HepG2 (cell line): Measurements from ENCODE around the gene BLMH. TPM values are rescaled to one million over a fixed set of nuclear protein-coding genes. Genes with fewer than 3 reads are reported as not detected.

Experiments used
- DNMT3B ChIP-seq: conservative IDR thresholded peaks from 2 replicates; pipeline ENCODE4 v1.6.1; 2016; ENCODE audit warnings: missing biosample characterization, control low read depth
- JUNB ChIP-seq: sonication (generic); formaldehyde crosslinking; IDR thresholded peaks from 2 replicates; pipeline ENCODE4 v1.8.0; 2022; ENCODE audit warnings: missing genetic modification reagents, mild to moderate bottlenecking, borderline replicate concordance
- POLR2G ChIP-seq: fragments of 200-400 bp; formaldehyde crosslinking; IDR thresholded peaks from 2 replicates; pipeline ENCODE4 v1.6.1; 2018; ENCODE audit warnings: mild to moderate bottlenecking, low read depth, low read length, moderate library complexity
- RARA ChIP-seq: IDR thresholded peaks from 2 replicates; pipeline ENCODE4 v1.6.1; 2016; ENCODE audit warnings: missing genetic modification reagents, missing compliant biosample characterization
- TAF1 ChIP-seq: sonication (generic); formaldehyde crosslinking; IDR thresholded peaks from 2 replicates; pipeline ENCODE4 v1.4.0; 2020; ENCODE audit warnings: missing genetic modification reagents
- ZFY ChIP-seq: sonication (generic); formaldehyde crosslinking; IDR thresholded peaks from 2 replicates; pipeline ENCODE4 v1.4.0; 2020; ENCODE audit warnings: missing genetic modification reagents
- ZMYM3 ChIP-seq: sonication (generic); formaldehyde crosslinking; IDR thresholded peaks from 2 replicates; pipeline ENCODE4 v1.5.1; 2020; ENCODE audit warnings: mild to moderate bottlenecking, missing genetic modification reagents
- ZNF138 ChIP-seq: sonication (generic); formaldehyde crosslinking; IDR thresholded peaks from 2 replicates; pipeline ENCODE4 v1.5.0; 2020; ENCODE audit warnings: mild to moderate bottlenecking, low read depth, missing genetic modification reagents
- ZNF235 ChIP-seq: sonication (generic); formaldehyde crosslinking; IDR thresholded peaks from 2 replicates; pipeline ENCODE4 v1.8.1; 2023; ENCODE audit warnings: mild to moderate bottlenecking, missing genetic modification reagents, borderline replicate concordance
- ZNF501 ChIP-seq: sonication (generic); formaldehyde crosslinking; IDR thresholded peaks from 2 replicates; pipeline ENCODE4 v1.5.1; 2020; ENCODE audit warnings: mild to moderate bottlenecking, moderate library complexity, missing genetic modification reagents
- ZNF7 ChIP-seq: IDR thresholded peaks from 2 replicates; pipeline ENCODE4 v1.6.1; 2016; ENCODE audit warnings: missing biosample characterization, missing genetic modification reagents
- polyA plus RNA-seq, 8 experiments: library from polyadenylated mRNA; depleted of rRNA in 3 of 8; stranded (reverse) in 7 of 8; unstranded in 1 of 8; fragments of >200 nt; fragmentation: Illumina TruSeq in 4 of 8; extraction: Trizol in 4 of 8; gene quantifications; 2 replicates each; pipeline versions ENCODE4 v1.2.1 to v1.2.3, GENCODE V29; 2011 to 2016; ENCODE audit warnings: low read depth in 4 of 8, missing spikeins in 1 of 8, mixed read lengths in 1 of 8; ENCODE audit not compliant: insufficient read depth in 1 of 8
- total RNA-seq, 5 experiments: library from RNA; depleted of rRNA; stranded (reverse); fragments of >200 nt; fragmentation: Illumina TruSeq; extraction: Trizol; gene quantifications; 2 replicates each; pipeline ENCODE4 v1.2.3, GENCODE V29; 2016; ENCODE audit warnings: low read depth in 1 of 5
- TF ChIP-seq, protein P1 (sequence below): sonication (generic); formaldehyde crosslinking; IDR thresholded peaks from 2 replicates; pipeline ENCODE4; 2020; ENCODE audit warnings: missing genetic modification reagents, mild to moderate bottlenecking, borderline replicate concordance
- TF ChIP-seq, protein P2 (sequence below): sonication (generic); formaldehyde crosslinking; IDR thresholded peaks from 2 replicates; pipeline ENCODE4 v1.4.0; 2020; ENCODE audit warnings: mild to moderate bottlenecking, missing genetic modification reagents
- TF ChIP-seq, protein P3 (sequence below): sonication (generic); formaldehyde crosslinking; IDR thresholded peaks from 2 replicates; pipeline ENCODE4 v1.4.0; 2020; ENCODE audit warnings: missing genetic modification reagents
- TF ChIP-seq, protein P4 (sequence below), 2 experiments: sonication (generic) in 1 of 2; formaldehyde crosslinking in 1 of 2; IDR thresholded peaks; 2 replicates each; pipeline versions ENCODE4 v1.4.0 to v1.6.1; 2018 to 2020; ENCODE audit warnings: missing genetic modification reagents in 2 of 2, borderline replicate concordance in 1 of 2, low read depth in 1 of 2, mild to moderate bottlenecking in 1 of 2, missing biosample characterization in 1 of 2

The BLMH gene
- total and polyA plus RNA-seq, 2 of the 13 experiments (the other 11 are each of a cell fraction or from before 2014, with no cell fraction given) = 12.1 to 41.0 TPM

DNA sequence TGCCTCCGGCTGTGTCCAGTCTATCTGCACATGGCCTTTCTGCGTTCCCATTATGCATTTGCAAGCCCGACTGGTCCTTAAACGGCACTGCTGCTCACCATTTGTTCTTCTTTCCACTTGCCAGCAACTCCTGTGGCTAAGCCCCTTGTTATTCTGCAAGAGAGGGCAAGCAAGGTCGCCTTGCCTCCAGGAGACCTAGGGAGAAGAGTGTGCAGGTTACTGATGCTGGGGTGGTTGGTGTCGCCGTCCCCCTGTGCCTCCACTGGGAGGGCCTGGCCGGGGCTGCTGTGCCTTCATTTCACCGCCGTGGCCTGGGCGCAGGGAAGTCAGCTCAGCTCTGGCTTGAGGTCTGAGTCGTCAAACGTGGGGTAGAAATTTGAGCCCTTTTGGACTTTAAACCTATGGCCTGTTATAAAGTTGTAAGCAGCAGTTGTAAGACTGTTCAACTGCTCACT, 69.0 kb downstream of the BLMH start (continued):
- TF ChIP-seq ZNF235 (no peak), ZNF501 (peak; percentile 59; the same call in 1 of the 2 replicates), RARA (CRISPR knock-in tag) (0 out of 2 replicates have a peak, but pooled peaks have one; percentile 13), JUNB (no peak), ZMYM3 (CRISPR knock-in tag) (peak; percentile 15; the same call in 1 of the 2 replicates), ZNF138 (CRISPR knock-in tag) (peak; percentile 69; the same call in 1 of the 2 replicates), ZNF7 (CRISPR knock-in tag) (no peak), ZFY (CRISPR knock-in tag) (peak; percentile 70), DNMT3B (CRISPR knock-in tag) (no peak), TAF1 (CRISPR knock-in tag) (peak; percentile 58), POLR2G (peak; percentile 43; the same call in 1 of the 2 replicates)
- TF ChIP-seq, protein P1, sequence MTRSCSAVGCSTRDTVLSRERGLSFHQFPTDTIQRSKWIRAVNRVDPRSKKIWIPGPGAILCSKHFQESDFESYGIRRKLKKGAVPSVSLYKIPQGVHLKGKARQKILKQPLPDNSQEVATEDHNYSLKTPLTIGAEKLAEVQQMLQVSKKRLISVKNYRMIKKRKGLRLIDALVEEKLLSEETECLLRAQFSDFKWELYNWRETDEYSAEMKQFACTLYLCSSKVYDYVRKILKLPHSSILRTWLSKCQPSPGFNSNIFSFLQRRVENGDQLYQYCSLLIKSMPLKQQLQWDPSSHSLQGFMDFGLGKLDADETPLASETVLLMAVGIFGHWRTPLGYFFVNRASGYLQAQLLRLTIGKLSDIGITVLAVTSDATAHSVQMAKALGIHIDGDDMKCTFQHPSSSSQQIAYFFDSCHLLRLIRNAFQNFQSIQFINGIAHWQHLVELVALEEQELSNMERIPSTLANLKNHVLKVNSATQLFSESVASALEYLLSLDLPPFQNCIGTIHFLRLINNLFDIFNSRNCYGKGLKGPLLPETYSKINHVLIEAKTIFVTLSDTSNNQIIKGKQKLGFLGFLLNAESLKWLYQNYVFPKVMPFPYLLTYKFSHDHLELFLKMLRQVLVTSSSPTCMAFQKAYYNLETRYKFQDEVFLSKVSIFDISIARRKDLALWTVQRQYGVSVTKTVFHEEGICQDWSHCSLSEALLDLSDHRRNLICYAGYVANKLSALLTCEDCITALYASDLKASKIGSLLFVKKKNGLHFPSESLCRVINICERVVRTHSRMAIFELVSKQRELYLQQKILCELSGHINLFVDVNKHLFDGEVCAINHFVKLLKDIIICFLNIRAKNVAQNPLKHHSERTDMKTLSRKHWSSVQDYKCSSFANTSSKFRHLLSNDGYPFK (CRISPR knock-in tag) = peak; percentile 33; the same call in 1 of the 2 replicates
- TF ChIP-seq, protein P2, sequence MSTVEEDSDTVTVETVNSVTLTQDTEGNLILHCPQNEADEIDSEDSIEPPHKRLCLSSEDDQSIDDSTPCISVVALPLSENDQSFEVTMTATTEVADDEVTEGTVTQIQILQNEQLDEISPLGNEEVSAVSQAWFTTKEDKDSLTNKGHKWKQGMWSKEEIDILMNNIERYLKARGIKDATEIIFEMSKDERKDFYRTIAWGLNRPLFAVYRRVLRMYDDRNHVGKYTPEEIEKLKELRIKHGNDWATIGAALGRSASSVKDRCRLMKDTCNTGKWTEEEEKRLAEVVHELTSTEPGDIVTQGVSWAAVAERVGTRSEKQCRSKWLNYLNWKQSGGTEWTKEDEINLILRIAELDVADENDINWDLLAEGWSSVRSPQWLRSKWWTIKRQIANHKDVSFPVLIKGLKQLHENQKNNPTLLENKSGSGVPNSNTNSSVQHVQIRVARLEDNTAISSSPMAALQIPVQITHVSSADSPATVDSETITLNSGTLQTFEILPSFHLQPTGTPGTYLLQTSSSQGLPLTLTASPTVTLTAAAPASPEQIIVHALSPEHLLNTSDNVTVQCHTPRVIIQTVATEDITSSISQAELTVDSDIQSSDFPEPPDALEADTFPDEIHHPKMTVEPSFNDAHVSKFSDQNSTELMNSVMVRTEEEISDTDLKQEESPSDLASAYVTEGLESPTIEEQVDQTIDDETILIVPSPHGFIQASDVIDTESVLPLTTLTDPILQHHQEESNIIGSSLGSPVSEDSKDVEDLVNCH = 0 out of 2 replicates have a peak, but pooled peaks have one; percentile 38
- TF ChIP-seq, protein P3, sequence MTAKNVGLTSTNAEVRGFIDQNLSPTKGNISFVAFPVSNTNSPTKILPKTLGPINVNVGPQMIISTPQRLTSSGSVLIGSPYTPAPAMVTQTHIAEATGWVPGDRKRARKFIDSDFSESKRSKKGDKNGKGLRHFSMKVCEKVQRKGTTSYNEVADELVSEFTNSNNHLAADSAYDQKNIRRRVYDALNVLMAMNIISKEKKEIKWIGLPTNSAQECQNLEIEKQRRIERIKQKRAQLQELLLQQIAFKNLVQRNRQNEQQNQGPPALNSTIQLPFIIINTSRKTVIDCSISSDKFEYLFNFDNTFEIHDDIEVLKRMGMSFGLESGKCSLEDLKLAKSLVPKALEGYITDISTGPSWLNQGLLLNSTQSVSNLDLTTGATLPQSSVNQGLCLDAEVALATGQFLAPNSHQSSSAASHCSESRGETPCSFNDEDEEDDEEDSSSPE (CRISPR knock-in tag) = 0 out of 2 replicates have a peak, but pooled peaks have one; percentile 16
- TF ChIP-seq, protein P4, sequence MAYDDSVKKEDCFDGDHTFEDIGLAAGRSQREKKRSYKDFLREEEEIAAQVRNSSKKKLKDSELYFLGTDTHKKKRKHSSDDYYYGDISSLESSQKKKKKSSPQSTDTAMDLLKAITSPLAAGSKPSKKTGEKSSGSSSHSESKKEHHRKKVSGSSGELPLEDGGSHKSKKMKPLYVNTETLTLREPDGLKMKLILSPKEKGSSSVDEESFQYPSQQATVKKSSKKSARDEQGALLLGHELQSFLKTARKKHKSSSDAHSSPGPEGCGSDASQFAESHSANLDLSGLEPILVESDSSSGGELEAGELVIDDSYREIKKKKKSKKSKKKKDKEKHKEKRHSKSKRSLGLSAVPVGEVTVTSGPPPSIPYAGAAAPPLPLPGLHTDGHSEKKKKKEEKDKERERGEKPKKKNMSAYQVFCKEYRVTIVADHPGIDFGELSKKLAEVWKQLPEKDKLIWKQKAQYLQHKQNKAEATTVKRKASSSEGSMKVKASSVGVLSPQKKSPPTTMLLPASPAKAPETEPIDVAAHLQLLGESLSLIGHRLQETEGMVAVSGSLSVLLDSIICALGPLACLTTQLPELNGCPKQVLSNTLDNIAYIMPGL (CRISPR knock-in tag; IDR thresholded peaks at IDR 0.05; ENCODE audit: borderline replicate concordance in 1 of 2, low read depth in 1 of 2) = 0 out of 4 replicates have a peak, but pooled peaks of 1 of the 2 experiments have one; percentile 11
- TF ChIP-seq, all 625 proteins: peak for 73
